K562 (cell line): ENCODE results near the gene ADGRF1. TPM values are rescaled to one million over a fixed set of nuclear protein-coding genes. Genes with fewer than 3 reads are reported as not detected.

ENCODE experiments used
- ATAC-seq: fragments of 200-7000 bp; cut with Tn5 transposase; 3 replicates; pipeline ENCODE4 v1.9.1; 2020; ENCODE audit warnings: moderate library complexity
- BruUV-seq: library from RNA; stranded (reverse); fragments of 400-500 nt; replicated peaks from 2 replicates; lab custom pipeline; 2021; lab: Mats Ljungman, UMichigan
- CTCF ChIA-PET: fragments of 300-600 bp; formaldehyde crosslinking; extraction: SDS; loops from one replicate; lab custom pipeline; 2021; ENCODE audit warnings: low intra/inter-chr PET ratio; lab: Yijun Ruan, JAX
- POLR2A ChIA-PET: fragments of 300-600, 350-650 bp; sonication (Branson Sonifier 250); formaldehyde crosslinking; extraction: SDS; loops from one replicate; lab custom pipeline; 2021; ENCODE audit warnings: antibody characterized with exemption, inconsistent platforms; lab: Yijun Ruan, JAX
- DNase-seq, 4 experiments: peaks; one replicate each; pipeline versions ENCODE4 v3.0.0 to v3.0.0-alpha.2; 2011 to 2018; ENCODE audit warnings: low spot score in 3 of 4, mixed read lengths in 3 of 4; ENCODE audit errors: extremely low read depth in 1 of 4
- FAIRE-seq: peaks from 2 replicates; lab custom pipeline; 2011; peaks lifted over from hg19 to GRCh38; lab: Jason Lieb, UNC
- H2AFZ ChIP-seq: 2 replicates; pipeline ENCODE4 v1.6.0; 2011; ENCODE audit warnings: low read depth, low read length, control low read depth, inconsistent platforms
- H3K27ac ChIP-seq: fragments of 200-600 bp; 3 replicates; pipeline ENCODE4 v1.8.0; 2011; ENCODE audit warnings: low read depth, mild to moderate bottlenecking, control low read depth, inconsistent platforms, low read length, moderate library complexity, mixed read lengths; ENCODE audit errors: extremely low read depth
- H3K27me3 ChIP-seq, 2 experiments: fragments of 300-600 bp in 1 of 2; 2 replicates in 1 of 2; 3 replicates in 1 of 2; pipeline versions ENCODE4 v1.6.0 to v1.8.0; 2011; ENCODE audit warnings: inconsistent platforms in 2 of 2, low read length in 2 of 2, mild to moderate bottlenecking in 1 of 2, mixed read lengths in 1 of 2, moderate library complexity in 1 of 2; ENCODE audit not compliant: control insufficient read depth in 2 of 2, insufficient read depth in 2 of 2
- H3K36me3 ChIP-seq: fragments of 300-600 bp; 3 replicates; pipeline ENCODE4 v1.8.0; 2011; ENCODE audit warnings: mild to moderate bottlenecking, low read length, inconsistent platforms; ENCODE audit not compliant: control insufficient read depth, insufficient read depth
- H3K4me1 ChIP-seq, 2 experiments: fragments of 200-600 bp in 1 of 2; replicated peaks in 1 of 2; 2 replicates in 1 of 2; 3 replicates in 1 of 2; pipeline versions ENCODE4 v1.5.1 to v1.8.0; 2011; ENCODE audit warnings: inconsistent platforms in 2 of 2, low read length in 2 of 2, mild to moderate bottlenecking in 1 of 2, mixed read lengths in 1 of 2, moderate library complexity in 1 of 2; ENCODE audit not compliant: control insufficient read depth in 2 of 2, insufficient read depth in 2 of 2
- H3K4me2 ChIP-seq: 2 replicates; pipeline ENCODE4 v1.6.1; 2011; ENCODE audit warnings: low read length, control low read depth, inconsistent platforms, mixed read lengths; ENCODE audit not compliant: insufficient read depth
- H3K4me3 ChIP-seq: fragments of 200-600 bp; sonication (generic), shearing (Covaris generic); 2 replicates; pipeline ENCODE4 v1.5.1; 2016; ENCODE audit warnings: control low read depth, inconsistent platforms
- H3K79me2 ChIP-seq: fragments of 200-600 bp; 3 replicates; pipeline ENCODE4 v1.8.0; 2011; ENCODE audit warnings: low read length, inconsistent platforms; ENCODE audit not compliant: control insufficient read depth, insufficient read depth
- H3K9ac ChIP-seq, 2 experiments: 2 replicates each; pipeline versions ENCODE4 v1.6.0 to v1.6.1; 2011; ENCODE audit warnings: low read depth in 2 of 2, low read length in 2 of 2, control low read depth in 1 of 2, inconsistent platforms in 1 of 2, mild to moderate bottlenecking in 1 of 2, mixed read lengths in 1 of 2; ENCODE audit not compliant: insufficient read depth in 1 of 2
- H3K9me1 ChIP-seq: one replicate; pipeline ENCODE4 v1.6.0; 2011; ENCODE audit warnings: inconsistent platforms, mild to moderate bottlenecking, low read length, moderate library complexity; ENCODE audit not compliant: control insufficient read depth, insufficient read depth
- H3K9me3 ChIP-seq: replicated peaks from 2 replicates; pipeline ENCODE4 v1.5.1; 2011; ENCODE audit warnings: low read depth, low read length, inconsistent platforms; ENCODE audit not compliant: control insufficient read depth, insufficient read depth
- H4K20me1 ChIP-seq: replicated peaks from 2 replicates; pipeline ENCODE4 v1.6.1; 2011; ENCODE audit warnings: low read length, inconsistent platforms, mixed read lengths; ENCODE audit not compliant: control insufficient read depth, insufficient read depth
- FOXP4 ChIP-seq: sonication (generic); formaldehyde crosslinking; IDR thresholded peaks from 2 replicates; pipeline ENCODE4 v1.8.0; 2022; ENCODE audit warnings: mild to moderate bottlenecking, missing genetic modification reagents, borderline replicate concordance
- KDM4B ChIP-seq, 2 experiments: fragments of 450-650 bp in 1 of 2; sonication (generic) in 1 of 2; IDR thresholded peaks; 2 replicates each; pipeline ENCODE4 v1.6.1; 2016 to 2017; ENCODE audit warnings: borderline replicate concordance in 2 of 2, antibody characterized with exemption in 1 of 2, low read depth in 1 of 2, mild to moderate bottlenecking in 1 of 2
- MCM5 ChIP-seq: fragments of 450-650 bp; IDR thresholded peaks from 2 replicates; pipeline ENCODE4 v1.6.1; 2016; ENCODE audit warnings: low read depth
- RBM25 ChIP-seq: fragments of 200-400 bp; formaldehyde crosslinking; IDR thresholded peaks from 2 replicates; pipeline ENCODE4 v1.6.1; 2018; ENCODE audit warnings: low read length, low read depth, moderate library complexity; ENCODE audit not compliant: severe bottlenecking
- SREBF2 ChIP-seq: sonication (generic); formaldehyde crosslinking; IDR thresholded peaks from 2 replicates; pipeline ENCODE4 v1.4.0; 2020; ENCODE audit warnings: mild to moderate bottlenecking, missing genetic modification reagents
- ZNF57 ChIP-seq: fragments of 450-650 bp; formaldehyde crosslinking; IDR thresholded peaks from 2 replicates; pipeline ENCODE4 v1.4.0; 2020; ENCODE audit warnings: mild to moderate bottlenecking, moderate library complexity
- ZNF644 ChIP-seq: fragments of 200-800 bp; sonication (Bioruptor generic); IDR thresholded peaks from 2 replicates; pipeline ENCODE4 v1.6.1; 2016; ENCODE audit warnings: low read depth, missing genetic modification characterization, missing compliant biosample characterization
- WGBS: fragments of 100-300 bp; shearing (Covaris generic); methylation state at CpG from one replicate; pipeline ENCODE4 v1.1.6; 2016; ENCODE audit warnings: low coverage, mixed read lengths; ENCODE audit not compliant: insufficient coverage; ENCODE audit errors: missing lambda C conversion rate; 5-methylcytosine and 5-hydroxymethylcytosine counted together
- in situ Hi-C: fragments of 300-500 bp; cut with MboI; formaldehyde crosslinking; loops from 4 replicates; pipeline ENCODE4 v1.15.0; 2018; ENCODE audit warnings: inconsistent platforms, mixed read lengths
- intact Hi-C: fragments of 100-400 bp; cut with micrococcal nuclease; formaldehyde crosslinking; loops from 2 replicates; pipeline ENCODE4 v1.14.2; 2022
- polyA plus RNA-seq, 8 experiments: library from polyadenylated mRNA; depleted of rRNA in 4 of 8; stranded (reverse) in 5 of 8; unstranded in 3 of 8; fragments of >200 nt; fragmentation: Nextera tagmentation in 2 of 8; fragmentation: Illumina TruSeq in 1 of 8; extraction: Ambion mirVana in 2 of 8; extraction: Trizol in 1 of 8; gene quantifications; 2 replicates each; pipeline versions ENCODE4 v1.2.1 to v1.2.3, GENCODE V29; 2011 to 2014; ENCODE audit warnings: inconsistent platforms in 1 of 8, missing spikeins in 1 of 8
- total RNA-seq, 7 experiments: library from RNA; depleted of rRNA in 6 of 7; stranded (reverse); fragments of >200 nt in 6 of 7; fragmentation: Illumina TruSeq in 2 of 7; extraction: Trizol in 2 of 7; gene quantifications; 2 replicates each; pipeline versions ENCODE4 v1.2.1 to v1.2.3, GENCODE V29; 2011 to 2021; ENCODE audit warnings: low replicate concordance in 1 of 7

Gene ADGRF1
- total and polyA plus RNA-seq, 9 of the 15 experiments (the other 6 are each of a cell fraction or from before 2014, with no cell fraction given) = not detected

GRCh38 chr6:47041741-47042140 lies 391 bp downstream of the ADGRF1 start:
- ChIA-PET CTCF (no interaction called here), POLR2A (interaction anchor here (1.3 kb wide), 1 partner anchor 8 kb away, joined by 5 read pairs; no protein-coding TSS in a partner anchor)
- FAIRE-seq (no peak), ATAC-seq (no peak), DNase-seq (no peak)
- in situ Hi-C loops = loop anchor here (10.0 kb wide), 1 partner anchor 187 kb away; no protein-coding TSS in a partner anchor
- H4K20me1 ChIP-seq = no peaks in the 10 kb centered on the region
- no peaks in the 10 kb centered on the region for H3K9me3 ChIP-seq
- H3K9ac ChIP-seq = no peak overlapping the region
- H3K79me2 ChIP-seq = no peaks in the 10 kb centered on the region
- H3K27me3 ChIP-seq = 0 out of 5 replicates have a peak, but pooled peaks cover 2 to 3% of the 10 kb centered on the region in 2 experiments
- H3K36me3 ChIP-seq = no peaks in the 10 kb centered on the region
- TF ChIP-seq ZNF644 (tag) = no peak
- TF ChIP-seq MCM5 = no peak
- TF ChIP-seq RBM25 = no peak
- no peak for TF ChIP-seq KDM4B (IDR thresholded peaks at IDR 0.05; ENCODE audit: borderline replicate concordance in 2 of 2, low read depth in 1 of 2)
- no peak for TF ChIP-seq FOXP4 (CRISPR knock-in tag)
- TF ChIP-seq SREBF2 = no peak
- TF ChIP-seq ZNF57 (CRISPR knock-in tag) = no peak
- intact Hi-C loops = no loop called here
- no TSS peak for BruUV-seq
- H3K9me1 ChIP-seq = no peaks in the 10 kb centered on the region
- no peak overlapping the region for H3K27ac ChIP-seq
- H3K4me2 ChIP-seq = no peak overlapping the region
- H3K4me1 ChIP-seq = no peaks in the 10 kb centered on the region
- H2AFZ ChIP-seq = no peak overlapping the region
- 0% methylated on average over 2 of the region's 2 CpGs for WGBS
- H3K4me3 ChIP-seq = no peak overlapping the region
